Astrocyte (in vitro differentiated cells and primary cell): ENCODE data around the gene PCBP3. TPM values are rescaled to one million over a fixed set of nuclear protein-coding genes. Genes with fewer than 3 reads are reported as not detected.

Source experiments
- DNase-seq: peaks from one replicate; pipeline ENCODE4 v3.0.0-alpha.2; 2010; ENCODE audit warnings: low read depth
- FAIRE-seq: peaks from 2 replicates; lab custom pipeline; 2011; peaks lifted over from hg19 to GRCh38; lab: Jason Lieb, UNC
- H2AFZ ChIP-seq: 2 replicates; pipeline ENCODE4 v1.6.0; 2012; ENCODE audit warnings: low read depth, low read length, inconsistent platforms
- H3K27ac ChIP-seq: 2 replicates; pipeline ENCODE4 v1.5.1; 2011; ENCODE audit warnings: low read depth, low read length, inconsistent platforms
- H3K27me3 ChIP-seq: 2 replicates; pipeline ENCODE4 v1.6.0; 2011; ENCODE audit warnings: low read length, inconsistent platforms; ENCODE audit not compliant: insufficient read depth
- H3K36me3 ChIP-seq: 2 replicates; pipeline ENCODE4 v1.5.1; 2011; ENCODE audit warnings: low read length, inconsistent platforms; ENCODE audit not compliant: insufficient read depth
- H3K4me1 ChIP-seq: 2 replicates; pipeline ENCODE4 v1.5.1; 2011; ENCODE audit warnings: low read length, inconsistent platforms; ENCODE audit not compliant: insufficient read depth
- H3K4me2 ChIP-seq: 2 replicates; pipeline ENCODE4 v1.6.0; 2012; ENCODE audit warnings: low read length, inconsistent platforms
- H3K4me3 ChIP-seq: 2 replicates; pipeline ENCODE4 v1.5.1; 2011; ENCODE audit warnings: low read depth, mild to moderate bottlenecking, low read length, inconsistent platforms; ENCODE audit not compliant: insufficient read depth
- H3K79me2 ChIP-seq: 2 replicates; pipeline ENCODE4 v1.6.0; 2012; ENCODE audit warnings: mild to moderate bottlenecking, low read length, inconsistent platforms; ENCODE audit not compliant: insufficient read depth
- H3K9ac ChIP-seq: 2 replicates; pipeline ENCODE4 v1.6.0; 2012; ENCODE audit warnings: mild to moderate bottlenecking, low read length, inconsistent platforms
- H3K9me3 ChIP-seq: 2 replicates; pipeline ENCODE4 v1.5.1; 2012; ENCODE audit warnings: low read depth, mild to moderate bottlenecking, low read length, inconsistent platforms; ENCODE audit not compliant: insufficient read depth
- H4K20me1 ChIP-seq: 2 replicates; pipeline ENCODE4 v1.6.0; 2012; ENCODE audit warnings: low read length, inconsistent platforms; ENCODE audit not compliant: insufficient read depth
- H3K27ac Mint-ChIP-seq: one replicate; pipeline ENCODE4 v1.8.0; 2021; ENCODE audit warnings: mild to moderate bottlenecking, mixed read lengths; ENCODE audit not compliant: unreplicated experiment
- H3K27me3 Mint-ChIP-seq: one replicate; pipeline ENCODE4 v1.8.0; 2021; ENCODE audit warnings: low read depth, mixed read lengths; ENCODE audit not compliant: unreplicated experiment
- H3K36me3 Mint-ChIP-seq: one replicate; pipeline ENCODE4 v1.8.0; 2021; ENCODE audit warnings: low read depth, mixed read lengths; ENCODE audit not compliant: unreplicated experiment
- H3K4me1 Mint-ChIP-seq: one replicate; pipeline ENCODE4 v1.8.0; 2021; ENCODE audit warnings: low read depth, mixed read lengths; ENCODE audit not compliant: unreplicated experiment
- H3K4me3 Mint-ChIP-seq: one replicate; pipeline ENCODE4 v1.8.0; 2021; ENCODE audit warnings: mild to moderate bottlenecking, moderate library complexity, mixed read lengths; ENCODE audit not compliant: unreplicated experiment
- H3K9me3 Mint-ChIP-seq: one replicate; pipeline ENCODE4 v1.8.0; 2021; ENCODE audit warnings: mild to moderate bottlenecking, mixed read lengths; ENCODE audit not compliant: unreplicated experiment
- EZH2 ChIP-seq: IDR thresholded peaks from 2 replicates; pipeline ENCODE4 v1.6.1; 2012; ENCODE audit warnings: mild to moderate bottlenecking, low read length, inconsistent platforms; ENCODE audit not compliant: insufficient read depth
- total RNA-seq: library from RNA; stranded (reverse); gene quantifications from 2 replicates; pipeline ENCODE4 v1.2.1, GENCODE V29; 2021
- TF ChIP-seq, protein P1 (sequence below): IDR thresholded peaks from 2 replicates; pipeline ENCODE4 v1.5.1; 2011; ENCODE audit warnings: low read depth, mild to moderate bottlenecking, inconsistent platforms, low read length, moderate library complexity; ENCODE audit not compliant: insufficient read depth

Gene PCBP3
- total RNA-seq, 1 donor from 2014 or later: 1.8 TPM

DNA sequence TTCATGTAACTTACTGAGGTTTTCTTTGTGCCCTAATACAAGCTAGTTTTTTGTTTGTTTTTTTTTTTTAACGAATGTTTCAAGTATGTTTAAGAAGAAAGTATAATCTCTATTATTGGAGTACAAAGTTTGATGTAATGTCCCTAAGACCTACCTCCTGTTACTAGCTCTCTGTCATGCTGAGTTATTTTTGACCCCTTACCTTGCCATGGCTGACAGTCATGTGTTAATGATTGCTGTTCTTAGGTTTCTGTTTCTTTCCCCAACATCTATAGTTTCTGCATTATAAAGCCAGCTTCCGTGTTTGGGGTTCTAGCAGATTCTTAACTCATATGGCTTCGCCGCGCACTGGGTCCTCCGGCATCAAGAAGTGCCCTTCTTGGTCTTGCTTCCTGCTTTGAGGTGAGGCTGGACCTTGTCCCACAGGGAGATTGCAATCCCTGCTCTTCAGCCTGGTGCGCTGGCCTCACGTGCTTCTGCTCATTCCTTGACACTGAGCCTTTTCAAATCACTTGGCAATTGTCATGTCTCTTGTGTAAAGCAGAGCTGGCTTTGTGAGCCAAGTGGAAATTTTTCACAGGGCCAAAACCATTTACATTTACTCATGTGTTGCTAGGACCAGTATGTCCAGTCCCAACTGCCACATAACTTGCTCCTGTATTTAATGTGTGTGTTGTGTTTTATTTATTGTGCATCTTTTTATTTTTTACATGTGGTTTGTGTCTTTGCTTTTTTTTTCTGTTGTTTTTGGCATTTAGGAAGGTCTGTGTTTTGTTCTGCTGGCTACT is 203.0 kb downstream of the PCBP3 start:
- H3K27ac Mint-ChIP-seq: no peak overlapping the region
- H3K9me3 ChIP-seq: no peaks in the 10 kb centered on the region
- H3K27me3 ChIP-seq: no peaks in the 10 kb centered on the region
- peaks cover 3% of the 10 kb centered on the region for H3K27me3 Mint-ChIP-seq
- FAIRE-seq: no peak
- no peaks in the 10 kb centered on the region for H3K36me3 Mint-ChIP-seq
- no peaks in the 10 kb centered on the region for H3K79me2 ChIP-seq
- H3K36me3 ChIP-seq: no peaks in the 10 kb centered on the region
- H3K4me1 ChIP-seq: peaks cover 3% of the 10 kb centered on the region
- TF ChIP-seq, protein P1, sequence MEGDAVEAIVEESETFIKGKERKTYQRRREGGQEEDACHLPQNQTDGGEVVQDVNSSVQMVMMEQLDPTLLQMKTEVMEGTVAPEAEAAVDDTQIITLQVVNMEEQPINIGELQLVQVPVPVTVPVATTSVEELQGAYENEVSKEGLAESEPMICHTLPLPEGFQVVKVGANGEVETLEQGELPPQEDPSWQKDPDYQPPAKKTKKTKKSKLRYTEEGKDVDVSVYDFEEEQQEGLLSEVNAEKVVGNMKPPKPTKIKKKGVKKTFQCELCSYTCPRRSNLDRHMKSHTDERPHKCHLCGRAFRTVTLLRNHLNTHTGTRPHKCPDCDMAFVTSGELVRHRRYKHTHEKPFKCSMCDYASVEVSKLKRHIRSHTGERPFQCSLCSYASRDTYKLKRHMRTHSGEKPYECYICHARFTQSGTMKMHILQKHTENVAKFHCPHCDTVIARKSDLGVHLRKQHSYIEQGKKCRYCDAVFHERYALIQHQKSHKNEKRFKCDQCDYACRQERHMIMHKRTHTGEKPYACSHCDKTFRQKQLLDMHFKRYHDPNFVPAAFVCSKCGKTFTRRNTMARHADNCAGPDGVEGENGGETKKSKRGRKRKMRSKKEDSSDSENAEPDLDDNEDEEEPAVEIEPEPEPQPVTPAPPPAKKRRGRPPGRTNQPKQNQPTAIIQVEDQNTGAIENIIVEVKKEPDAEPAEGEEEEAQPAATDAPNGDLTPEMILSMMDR: no peak
- TF ChIP-seq EZH2: no peak
- no peak for DNase-seq
- peaks cover 4% of the 10 kb centered on the region for H3K9me3 Mint-ChIP-seq
- H3K27ac ChIP-seq: no peak overlapping the region
- H3K4me3 ChIP-seq: no peak overlapping the region
- H3K4me2 ChIP-seq: no peak overlapping the region
- no peaks in the 10 kb centered on the region for H4K20me1 ChIP-seq
- no peak overlapping the region for H3K4me3 Mint-ChIP-seq
- H3K9ac ChIP-seq: no peak overlapping the region
- no peak overlapping the region for H2AFZ ChIP-seq
- no peaks in the 10 kb centered on the region for H3K4me1 Mint-ChIP-seq

DNA sequence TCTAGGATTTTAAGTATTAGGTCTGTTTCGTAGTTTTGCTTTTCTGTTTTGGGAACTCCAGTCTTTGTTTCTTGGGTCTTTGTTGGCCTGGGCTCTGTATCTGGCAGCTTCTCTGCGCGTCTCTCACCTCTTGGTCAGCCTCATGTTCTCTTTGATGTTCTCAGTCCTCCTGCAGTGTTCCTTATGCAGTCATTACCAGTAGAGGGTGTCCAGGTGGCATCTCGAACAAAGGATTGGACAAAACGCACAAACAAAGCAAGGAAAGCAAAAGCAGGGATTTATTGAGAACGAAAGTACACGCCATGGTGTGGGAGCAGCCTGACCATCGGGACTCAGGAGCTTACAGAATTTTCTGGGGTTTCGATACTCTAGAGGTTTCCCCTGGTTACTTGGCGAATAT is 204.3 kb downstream of the PCBP3 start:
- Histone ChIP-seq H3K36me3 (no peaks in the 10 kb centered on the region), H3K9ac (peak overlapping the region; percentile 9), H3K79me2 (no peaks in the 10 kb centered on the region), H3K4me1 (peaks cover 3% of the 10 kb centered on the region), H4K20me1 (no peaks in the 10 kb centered on the region), H2AFZ (no peak overlapping the region), H3K4me2 (peak overlapping the region; percentile 73), H3K4me3 (peak overlapping the region; percentile 0), H3K27ac (no peak overlapping the region), H3K27me3 (no peaks in the 10 kb centered on the region), H3K9me3 (no peaks in the 10 kb centered on the region)
- Mint-ChIP-seq H3K4me1 (no peaks in the 10 kb centered on the region), H3K27ac (no peak overlapping the region), H3K36me3 (no peaks in the 10 kb centered on the region), H3K27me3 (peaks cover 3% of the 10 kb centered on the region), H3K4me3 (no peak overlapping the region), H3K9me3 (no peaks in the 10 kb centered on the region)
- TF ChIP-seq EZH2: no peak
- TF ChIP-seq, protein P1: no peak
- no peak for FAIRE-seq
- DNase-seq: no peak

DNA sequence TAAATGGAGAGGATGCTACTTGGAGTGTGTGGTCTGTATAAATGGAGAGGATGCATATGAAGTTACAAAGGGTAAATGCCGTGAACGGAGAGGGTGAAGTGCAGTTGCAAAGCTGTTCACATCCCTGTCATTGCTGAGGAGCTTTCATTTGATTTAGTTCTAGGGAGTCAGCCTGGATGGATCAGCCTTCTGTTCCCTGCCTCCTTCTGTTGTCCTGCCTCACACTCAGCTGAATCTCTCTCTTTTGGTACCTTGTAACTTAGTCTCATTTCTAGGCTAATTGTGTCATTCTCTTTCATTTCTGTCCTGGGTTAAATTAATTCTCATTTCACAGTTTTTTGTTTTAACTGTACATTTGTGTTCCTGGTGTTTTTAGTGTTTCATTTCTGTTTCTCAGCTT is 204.8 kb downstream of the PCBP3 start:
- Histone ChIP-seq H2AFZ (no peak overlapping the region), H3K79me2 (no peaks in the 10 kb centered on the region), H3K9me3 (no peaks in the 10 kb centered on the region), H3K4me2 (peak overlapping the region; percentile 73), H3K27me3 (no peaks in the 10 kb centered on the region), H3K4me3 (peak overlapping the region; percentile 0), H4K20me1 (no peaks in the 10 kb centered on the region), H3K27ac (no peak overlapping the region), H3K9ac (peak overlapping the region; percentile 9), H3K4me1 (peaks cover 3% of the 10 kb centered on the region), H3K36me3 (no peaks in the 10 kb centered on the region)
- Mint-ChIP-seq H3K36me3 (no peaks in the 10 kb centered on the region), H3K27me3 (peaks cover 6% of the 10 kb centered on the region), H3K27ac (no peak overlapping the region), H3K9me3 (peaks cover 2% of the 10 kb centered on the region), H3K4me3 (no peak overlapping the region), H3K4me1 (no peaks in the 10 kb centered on the region)
- DNase-seq: no peak
- no peak for TF ChIP-seq EZH2
- TF ChIP-seq, protein P1: no peak
- no peak for FAIRE-seq
